Activated T-cell treated with anti-CD3 and anti-CD28 coated beads for 48 hours (primary cell): ENCODE data around the gene PPP2R5B.

Experiments
- DNase-seq: peaks from one replicate; pipeline ENCODE4 v3.0.0-alpha.2; 2020; ENCODE audit warnings: low read depth

Gene PPP2R5B

DNA sequence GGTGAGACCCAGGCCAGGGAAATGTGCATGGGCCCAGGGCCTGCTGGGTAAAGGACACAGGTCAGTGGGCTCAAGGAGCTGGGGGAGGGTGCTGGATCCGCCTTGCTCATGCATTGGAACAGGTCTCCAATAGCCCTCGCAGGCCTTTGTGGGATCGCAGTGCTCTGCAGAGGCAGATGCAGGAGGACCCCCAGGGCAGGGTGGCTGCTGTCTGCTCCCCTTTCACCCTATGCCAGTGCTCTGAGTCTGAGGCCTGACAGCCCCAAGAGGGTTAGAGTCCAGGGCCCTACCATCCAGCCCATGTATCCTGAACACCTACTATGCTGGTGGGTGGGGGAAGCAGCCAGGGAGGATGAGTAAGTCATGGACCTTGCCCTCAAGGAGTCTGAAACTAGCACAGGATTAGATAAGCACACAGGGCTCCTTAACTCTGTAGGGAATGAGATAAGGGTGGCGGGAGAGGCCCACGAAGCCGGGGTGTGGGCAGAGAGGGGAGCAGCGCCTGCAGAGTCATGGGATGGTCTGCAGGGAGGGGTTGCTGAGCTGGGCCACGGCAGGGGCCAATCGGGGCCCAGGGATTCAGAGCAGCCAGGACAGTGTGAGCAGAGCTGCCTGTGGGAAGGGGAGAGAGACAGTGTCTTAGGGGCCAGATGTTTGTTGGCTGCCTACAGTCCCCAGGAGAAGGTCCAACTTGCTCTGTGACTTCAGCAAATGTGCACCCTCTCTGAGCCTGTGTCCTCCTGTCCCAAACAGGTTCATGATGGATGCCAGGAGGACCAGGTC lies 35.6 kb upstream of the PPP2R5B start:
- DNase-seq, result no peak

DNA sequence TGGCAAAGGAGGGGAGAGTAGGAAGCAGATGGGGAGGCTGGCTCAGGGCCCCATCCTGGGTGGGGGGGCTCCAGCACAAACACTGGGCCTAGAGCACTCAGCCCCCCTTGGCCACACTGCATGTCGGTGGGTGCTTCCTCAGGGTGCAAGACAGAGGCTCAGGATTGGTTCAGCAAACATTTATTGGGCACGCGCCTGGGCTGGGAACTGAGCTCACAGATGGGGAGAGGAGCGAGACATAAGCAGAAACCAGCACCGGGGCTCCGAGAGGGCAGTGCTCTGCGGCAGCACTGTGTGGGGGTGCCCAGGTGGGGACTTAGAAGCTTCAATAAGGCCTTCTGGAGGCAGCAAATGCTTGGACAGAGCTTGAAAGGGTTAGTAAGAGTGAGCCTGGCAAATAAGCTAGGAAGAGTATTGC lies 34.0 kb upstream of the PPP2R5B start:
- no peak for DNase-seq

DNA sequence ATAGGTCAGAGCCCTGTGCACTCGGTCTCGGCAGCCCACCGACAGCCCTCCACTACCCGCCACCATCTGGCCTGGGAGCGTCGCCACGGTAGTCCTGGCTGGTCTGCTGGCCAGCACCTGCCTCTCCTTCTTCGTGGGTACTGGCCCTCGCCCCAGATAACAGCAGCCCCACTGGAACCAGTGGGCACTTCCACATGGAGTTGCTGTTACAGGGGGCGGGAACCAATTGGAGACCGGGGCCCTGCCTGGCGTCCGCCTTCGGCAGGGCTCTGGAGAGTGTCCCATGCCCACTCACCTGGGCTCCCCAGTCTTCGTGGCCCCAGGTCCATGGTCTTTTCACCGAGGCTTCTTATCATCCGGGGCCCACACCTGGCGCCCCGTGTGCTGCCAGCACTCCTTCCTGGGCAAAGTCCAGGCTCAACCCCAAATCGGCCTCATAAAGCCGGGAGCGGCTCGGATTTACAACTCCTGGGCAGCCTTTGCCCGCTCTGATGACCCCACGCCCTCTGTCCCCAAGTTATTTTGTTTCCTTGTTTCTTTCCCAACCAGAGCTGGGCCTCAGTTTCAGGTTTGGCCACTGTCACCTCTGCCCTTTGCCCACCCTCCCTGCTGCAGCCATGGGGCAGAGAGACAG lies 33.2 kb upstream of the PPP2R5B start:
- DNase-seq, result no peak

DNA sequence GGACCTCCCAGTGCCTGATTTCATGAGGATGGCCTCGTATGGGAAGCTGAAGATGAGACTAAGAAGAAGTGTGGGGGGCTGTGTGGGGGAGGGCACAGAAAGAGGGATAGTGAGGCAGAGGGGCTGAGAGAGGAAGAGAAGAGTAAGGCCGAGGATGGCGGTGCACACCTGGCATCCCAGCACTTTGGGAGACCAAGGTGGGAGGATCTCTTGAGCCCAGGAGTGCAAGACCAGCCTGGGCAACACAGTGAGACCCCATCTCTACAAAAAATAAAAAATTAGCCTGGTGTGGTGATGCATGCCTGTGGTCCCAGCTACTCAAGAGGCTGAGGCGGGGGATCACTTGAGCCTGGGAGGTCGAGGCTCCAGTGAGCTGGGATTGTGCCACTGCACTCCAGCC lies 32.6 kb upstream of the PPP2R5B start:
- DNase-seq, result no peak

DNA sequence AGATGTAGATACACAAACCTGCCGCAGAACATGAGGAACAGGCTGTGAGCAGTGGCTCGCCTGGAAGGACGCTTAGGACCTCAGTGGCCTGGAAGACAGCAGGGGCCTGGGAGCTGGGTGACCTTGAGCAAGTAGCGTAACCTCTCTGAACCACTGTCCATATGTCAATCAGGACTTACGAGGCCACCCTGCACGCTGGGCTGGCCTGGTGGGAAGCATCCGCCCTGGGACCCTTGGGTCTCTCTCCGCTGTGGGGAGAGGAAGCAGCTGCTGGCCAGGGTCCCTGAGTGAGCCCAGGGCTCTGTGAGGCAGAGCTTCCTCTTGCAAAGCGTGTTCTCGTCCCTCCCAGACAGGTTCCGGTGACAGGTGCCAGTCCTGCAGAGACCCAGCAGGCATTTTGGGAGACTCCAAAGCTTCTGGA lies 32.1 kb upstream of the PPP2R5B start:
- DNase-seq, result no peak

DNA sequence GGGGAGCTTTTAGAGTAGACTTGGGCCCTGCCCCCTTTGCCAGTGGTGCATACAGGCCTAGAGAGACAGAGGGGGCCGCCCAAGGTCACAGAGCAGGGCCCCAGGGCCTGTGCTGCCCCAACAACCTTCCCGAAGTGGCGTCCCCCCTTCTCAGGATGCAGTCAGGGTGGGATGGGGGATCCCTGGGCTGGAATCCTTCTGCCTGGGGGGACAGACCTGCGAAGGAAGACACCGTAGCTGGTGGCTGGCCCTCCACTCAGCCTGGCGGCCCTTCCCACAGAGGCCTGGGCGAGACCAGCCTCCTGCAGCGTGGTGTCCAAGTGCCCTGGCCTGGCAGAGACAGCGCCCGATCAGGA lies 31.7 kb upstream of the PPP2R5B start:
- no peak for DNase-seq

DNA sequence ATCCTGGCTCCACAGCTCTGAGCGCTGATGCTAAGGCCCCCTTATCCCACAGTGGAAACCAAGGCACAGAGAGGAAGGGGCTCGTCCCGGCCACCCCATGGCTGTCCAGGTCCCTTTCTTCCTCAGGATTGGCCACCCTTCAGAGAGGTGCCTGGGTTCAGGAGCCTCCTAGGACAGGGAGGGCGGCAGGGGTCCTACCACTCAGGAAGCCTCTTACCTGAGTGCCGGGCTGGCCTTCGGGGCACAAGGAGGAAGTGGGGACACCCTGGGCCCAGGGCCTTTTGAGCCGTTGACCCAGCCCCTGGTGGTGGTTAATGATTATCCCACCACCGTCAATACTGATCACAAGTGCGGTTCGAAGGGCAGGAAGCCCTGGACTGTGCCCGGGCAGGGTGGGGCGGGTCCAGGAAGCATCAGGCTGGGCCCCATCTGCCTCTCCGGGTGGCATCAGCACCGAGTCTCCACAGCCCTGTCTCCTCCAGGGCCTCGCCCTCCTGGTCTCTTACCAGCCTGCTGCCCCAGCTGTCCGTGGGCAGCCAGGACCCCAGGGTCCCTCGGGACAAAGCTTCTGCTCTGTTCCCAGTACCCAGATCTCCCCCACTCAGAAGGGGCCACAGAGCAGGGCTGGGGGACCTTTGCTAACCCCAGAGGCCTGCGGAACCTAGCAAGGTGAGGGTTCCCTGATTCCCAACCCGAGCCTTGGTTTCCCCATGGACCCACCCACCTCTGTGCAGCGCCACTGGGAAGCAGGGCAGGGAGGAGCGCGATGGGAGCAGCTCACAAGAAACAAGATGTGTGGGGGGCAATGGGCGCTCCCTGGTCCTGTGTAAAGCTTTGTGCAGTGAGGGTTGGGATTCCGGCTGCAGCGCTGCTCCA lies 31.1 kb upstream of the PPP2R5B start:
- no peak for DNase-seq

DNA sequence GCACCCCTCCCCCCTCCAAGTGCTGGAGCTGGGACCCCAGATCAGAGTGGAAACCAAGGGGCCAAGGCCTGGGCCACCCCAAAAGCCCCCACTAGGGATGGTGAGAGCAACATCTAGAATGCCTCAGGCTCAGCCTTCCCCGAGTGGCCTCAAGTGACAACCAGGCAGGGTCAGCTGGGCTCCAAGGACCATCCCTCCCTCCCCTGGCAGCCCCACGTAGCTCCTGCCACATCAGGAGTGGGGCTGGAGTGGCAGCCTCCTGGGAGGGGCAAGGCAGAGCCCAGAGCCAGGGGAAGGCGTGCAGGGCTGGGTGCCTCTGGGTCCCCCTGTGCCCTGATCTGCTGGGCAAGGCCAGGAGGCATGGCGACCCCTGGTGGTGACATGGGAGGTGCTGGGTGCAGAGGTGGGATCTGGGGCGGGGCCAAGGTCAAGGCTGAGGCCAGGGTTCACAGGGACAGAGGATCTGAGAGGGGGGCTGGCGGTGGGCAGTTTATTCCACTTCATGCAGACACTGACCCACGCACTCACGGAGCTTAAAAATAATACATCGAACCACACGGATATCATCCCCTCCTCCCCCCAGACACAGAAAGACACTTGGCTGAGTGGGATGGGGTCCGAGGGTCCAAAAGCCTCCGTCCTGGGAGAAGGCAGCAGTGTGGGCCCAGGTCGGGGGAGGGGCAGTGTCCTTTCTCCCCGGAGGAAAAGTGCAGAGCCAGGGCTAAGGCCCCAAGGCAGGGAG lies 30.2 kb upstream of the PPP2R5B start:
- DNase-seq, result peak; percentile 87

DNA sequence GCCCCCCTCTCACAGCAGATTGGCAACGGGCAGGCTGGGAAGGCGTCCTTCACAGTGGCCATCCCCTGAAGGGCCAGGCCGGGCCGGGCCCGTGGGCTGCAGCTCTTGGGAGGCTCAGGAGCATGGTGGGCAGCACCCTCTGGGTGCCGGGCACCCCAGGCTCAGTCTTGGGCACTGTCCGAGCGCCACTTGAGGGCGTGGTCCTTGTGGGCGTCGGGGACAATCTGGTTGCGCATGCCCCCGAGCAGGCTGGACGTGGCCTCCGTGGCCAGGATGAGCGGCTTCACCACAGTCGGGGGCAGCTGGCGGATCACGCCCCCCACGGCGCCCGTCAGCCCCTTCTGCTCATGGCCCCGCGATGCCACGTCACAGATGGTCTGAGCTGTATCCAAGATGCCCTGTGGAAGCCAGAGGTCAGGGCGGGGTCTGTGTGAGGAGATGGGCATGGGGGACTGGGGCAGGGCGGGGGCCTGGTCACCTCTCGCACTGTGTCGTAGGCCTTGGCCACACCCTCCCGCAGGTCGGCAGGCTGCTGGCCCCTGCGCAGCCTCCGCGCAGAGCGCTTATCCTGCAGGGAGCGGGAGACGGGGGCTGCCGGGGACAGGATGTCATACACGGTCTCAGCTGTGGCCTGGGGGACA lies 29.6 kb upstream of the PPP2R5B start:
- DNase-seq, result no peak

DNA sequence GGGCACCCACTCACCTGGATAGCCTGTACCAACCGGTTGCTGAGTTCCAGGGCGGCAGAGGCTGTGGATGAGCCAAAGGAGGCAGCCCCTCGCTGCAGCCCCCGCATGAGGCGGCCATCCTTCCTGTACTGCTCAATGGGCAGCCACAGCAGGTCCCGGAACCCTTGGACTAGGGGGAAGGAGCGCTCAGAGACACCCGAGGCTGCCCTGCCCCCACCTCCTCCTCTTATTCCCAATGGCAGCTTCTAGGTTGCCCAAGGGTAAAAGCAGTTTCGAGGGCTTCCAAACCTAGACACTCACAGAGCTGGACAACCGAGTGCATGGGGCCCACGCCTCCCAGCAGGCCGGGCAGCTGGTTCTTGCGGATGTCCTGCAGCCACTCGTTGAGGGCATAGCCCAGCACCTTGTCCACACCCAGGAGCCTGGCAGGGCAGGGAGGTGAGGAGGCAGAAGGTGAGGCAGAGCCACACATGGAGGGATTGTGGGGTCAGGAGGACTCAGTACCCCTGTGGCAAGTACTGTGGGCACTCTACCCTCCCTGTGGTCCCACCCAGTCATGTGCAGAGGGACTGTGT lies 28.0 kb upstream of the PPP2R5B start:
- DNase-seq, result no peak

DNA sequence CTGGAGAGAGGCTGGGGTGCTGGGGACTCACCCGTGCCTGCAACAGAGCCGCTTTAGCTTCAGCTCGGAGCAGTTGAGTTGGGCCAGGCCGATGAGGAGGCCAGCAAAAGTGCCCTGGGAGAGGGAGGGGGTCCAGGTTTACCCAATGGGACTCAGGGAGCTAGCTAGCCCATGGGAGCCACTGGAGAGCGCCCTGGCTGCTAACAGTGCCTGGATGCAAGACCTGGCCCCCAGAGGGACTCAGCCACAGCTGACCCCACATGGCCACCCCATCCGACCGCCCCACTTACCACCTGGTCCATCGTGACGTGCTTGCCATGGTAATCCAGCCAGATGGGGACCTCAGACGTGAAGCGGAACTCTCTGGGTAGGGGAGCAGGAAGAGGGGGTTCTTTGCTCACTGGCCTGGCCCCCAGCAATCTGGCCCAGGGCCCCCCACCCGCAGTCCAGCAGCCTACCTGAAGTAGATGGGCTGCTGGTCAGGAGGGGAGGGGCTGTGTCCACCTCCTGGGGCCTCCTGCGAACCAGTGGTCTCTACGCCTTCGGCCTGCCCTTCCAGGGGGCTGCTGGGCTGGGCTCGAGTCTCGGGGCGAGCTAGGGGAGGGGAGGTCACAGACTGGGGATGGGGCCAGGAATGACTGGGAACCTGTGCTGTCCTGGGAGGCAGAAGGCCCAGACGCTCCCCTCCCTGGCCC lies 27.0 kb upstream of the PPP2R5B start:
- no peak for DNase-seq

DNA sequence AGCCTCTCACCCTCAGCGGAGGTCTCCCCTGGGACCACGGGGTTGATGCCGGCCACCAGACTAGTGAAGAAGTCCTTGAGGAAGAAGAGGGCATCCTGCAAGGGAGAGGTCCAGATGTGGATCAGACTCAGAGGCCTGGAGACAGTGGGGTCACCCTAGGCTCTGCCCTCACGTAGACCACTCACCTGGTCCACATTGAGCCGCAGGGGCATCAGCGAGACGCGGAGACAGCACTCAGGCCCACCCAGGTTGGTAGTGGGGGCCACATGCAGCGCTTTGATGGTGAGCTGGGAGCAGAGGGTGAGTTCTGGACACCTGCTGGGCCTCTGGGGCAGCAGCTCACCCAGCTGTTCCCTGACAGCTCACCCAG lies 26.4 kb upstream of the PPP2R5B start:
- no peak for DNase-seq

DNA sequence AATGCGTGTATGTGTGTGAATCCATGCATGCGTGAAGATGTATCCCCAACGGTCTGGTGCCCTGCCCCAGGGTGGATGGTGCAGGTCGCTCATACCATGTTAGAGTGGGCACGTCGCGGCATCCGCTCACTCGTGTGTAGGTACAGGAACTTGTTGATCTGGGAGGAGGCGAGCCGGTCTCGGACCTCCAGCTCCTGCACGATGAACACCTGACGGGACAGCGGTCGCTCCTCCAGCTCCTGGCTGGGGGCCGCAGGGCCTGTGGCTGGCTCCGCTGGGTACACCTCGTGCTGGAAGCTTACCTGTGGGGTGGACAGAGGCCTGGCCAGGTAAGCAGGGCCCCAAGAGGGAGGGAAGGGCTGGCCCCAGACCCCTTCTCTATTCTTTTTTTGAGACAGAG lies 25.9 kb upstream of the PPP2R5B start:
- no peak for DNase-seq

DNA sequence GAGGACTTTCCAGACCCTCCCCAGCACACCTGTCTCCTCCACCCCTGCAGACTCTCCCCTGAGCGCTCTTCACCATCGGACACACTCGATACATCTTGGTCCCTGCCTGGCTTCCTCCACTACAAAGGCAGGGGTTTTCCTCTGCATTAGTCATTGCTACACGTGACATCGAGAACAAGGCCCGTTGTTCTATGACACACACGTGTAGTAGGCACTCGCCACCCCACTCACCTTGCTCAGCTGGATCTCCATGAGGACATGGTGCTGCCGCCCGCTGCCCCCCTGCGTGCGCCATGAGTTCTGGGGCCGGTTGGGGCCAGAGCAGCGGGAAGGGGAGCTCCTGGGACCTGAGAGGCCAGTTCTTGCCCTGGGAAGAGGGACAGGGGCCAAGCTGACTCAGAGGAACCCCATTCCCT lies 24.2 kb upstream of the PPP2R5B start:
- DNase-seq, result no peak

DNA sequence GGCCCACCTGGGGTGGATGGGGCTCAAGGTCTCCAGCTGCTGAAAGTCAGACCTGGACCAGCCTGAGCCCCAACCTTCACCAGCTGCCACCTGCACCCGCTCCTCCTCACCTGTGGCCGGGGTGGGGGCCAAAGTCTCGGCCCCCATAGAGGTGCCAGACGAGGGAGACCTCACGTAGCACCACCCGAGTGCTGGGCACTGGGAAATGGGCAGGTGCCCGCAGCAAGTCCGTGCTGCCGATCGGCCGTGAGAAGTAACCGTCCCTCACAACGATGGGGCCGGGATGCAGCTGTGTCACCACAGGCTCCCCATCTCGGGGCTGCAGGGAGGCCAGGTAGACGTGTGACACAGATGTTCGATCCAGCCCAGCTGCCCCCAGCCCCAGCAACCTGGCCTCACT lies 23.7 kb upstream of the PPP2R5B start:
- no peak for DNase-seq

DNA sequence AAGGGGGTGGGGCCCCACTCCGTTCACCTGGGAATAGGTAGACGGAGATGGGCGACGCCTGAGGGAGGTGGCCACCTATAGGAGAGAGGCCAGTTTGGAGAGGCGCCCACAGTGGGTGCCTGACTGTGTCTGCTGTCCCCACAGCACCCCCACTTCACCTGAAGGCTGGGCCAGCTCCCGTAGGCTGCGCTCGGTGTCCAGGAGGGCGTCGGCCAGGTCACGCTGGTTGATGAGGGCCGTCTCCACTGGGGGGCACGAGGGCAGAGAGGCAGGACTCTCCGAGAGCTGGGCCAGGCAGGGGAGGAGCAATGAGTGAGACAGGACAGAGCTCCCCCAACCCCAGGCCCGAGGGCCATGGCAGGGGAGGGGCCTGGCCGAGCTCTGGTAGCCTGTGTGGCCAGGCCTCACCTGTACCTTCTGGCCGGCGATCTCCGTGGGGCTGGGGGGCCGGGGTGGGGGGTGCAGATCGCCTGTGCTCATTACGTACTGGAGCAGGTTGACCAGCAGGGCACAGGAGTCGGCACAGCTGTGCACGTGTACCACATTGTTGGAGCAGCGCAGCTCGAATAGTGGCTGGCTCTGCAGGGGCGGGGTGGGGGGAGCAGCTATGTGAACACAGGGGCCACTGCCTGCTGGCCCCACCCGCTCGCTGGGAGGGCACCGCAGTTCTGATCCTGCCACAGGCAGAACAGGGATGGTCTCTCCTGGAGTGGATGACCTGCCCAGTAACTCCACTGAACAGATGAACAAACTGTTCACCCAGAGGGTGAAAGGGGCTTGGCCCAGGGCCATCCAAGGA lies 22.2 kb upstream of the PPP2R5B start:
- no peak for DNase-seq

DNA sequence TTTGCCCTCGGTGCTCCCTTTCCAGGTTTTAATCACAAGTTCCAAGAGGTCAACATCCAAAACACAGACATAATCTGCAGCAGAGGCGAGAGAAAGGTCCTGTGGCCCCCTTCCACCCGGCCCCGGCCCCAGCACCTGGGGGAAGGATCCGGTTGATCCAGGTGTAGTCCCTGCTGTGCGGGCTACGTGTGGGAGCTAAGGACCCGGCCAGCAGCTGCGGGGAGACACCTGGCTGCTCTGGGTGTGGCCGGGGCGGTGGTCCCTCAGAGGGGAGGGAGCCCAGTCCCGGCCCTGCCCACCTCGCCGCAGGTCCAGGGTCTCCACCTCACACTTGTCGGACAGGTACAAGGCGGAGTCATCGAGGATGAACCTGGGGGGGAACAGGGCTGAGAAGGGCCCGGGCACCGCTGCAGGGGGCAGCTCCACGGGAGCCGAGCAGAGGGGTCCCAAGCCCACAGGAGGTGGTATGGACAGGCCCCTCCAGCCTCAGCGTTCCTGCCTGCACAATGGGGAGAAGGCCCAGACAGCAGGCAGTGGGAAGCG lies 21.1 kb upstream of the PPP2R5B start:
- no peak for DNase-seq

DNA sequence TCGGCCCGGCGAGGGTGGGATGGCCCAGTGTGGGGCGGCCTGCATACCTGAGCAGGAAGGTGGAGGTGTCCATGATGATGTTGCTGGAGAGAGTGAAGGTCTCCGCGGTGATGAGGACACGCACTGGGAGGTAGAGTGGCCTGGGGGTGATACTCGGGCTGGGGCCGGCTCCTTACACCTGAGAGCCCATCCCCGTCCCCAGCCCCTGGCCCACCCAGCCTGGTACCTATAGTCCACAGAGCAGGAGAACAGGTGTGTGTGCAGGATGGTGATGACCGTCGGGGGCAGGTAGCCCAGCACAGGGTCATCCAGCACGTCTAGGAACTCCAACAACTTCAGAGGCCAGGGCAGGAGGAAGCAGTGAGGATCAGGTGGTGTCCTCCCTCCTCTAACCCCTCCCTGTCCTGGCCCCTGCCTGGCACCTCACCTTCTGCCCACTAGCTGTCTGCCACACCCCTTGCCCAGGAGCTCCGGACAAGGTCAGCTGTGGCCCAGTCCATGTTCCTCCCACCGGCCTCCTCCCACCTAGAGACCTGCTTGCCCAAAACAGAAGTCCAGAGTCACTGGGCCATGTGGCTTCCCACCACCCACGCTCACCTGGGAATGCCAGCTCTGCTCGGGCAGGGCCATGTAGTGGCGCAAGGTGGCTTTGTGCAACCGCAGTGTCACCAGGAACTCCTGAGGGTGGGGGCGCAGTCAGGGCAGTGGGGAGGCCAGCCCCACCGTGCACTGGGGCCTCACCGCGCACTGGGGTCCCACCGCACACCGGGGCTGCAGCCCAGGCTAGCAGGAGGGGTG lies 18.8 kb upstream of the PPP2R5B start:
- DNase-seq, result no peak

DNA sequence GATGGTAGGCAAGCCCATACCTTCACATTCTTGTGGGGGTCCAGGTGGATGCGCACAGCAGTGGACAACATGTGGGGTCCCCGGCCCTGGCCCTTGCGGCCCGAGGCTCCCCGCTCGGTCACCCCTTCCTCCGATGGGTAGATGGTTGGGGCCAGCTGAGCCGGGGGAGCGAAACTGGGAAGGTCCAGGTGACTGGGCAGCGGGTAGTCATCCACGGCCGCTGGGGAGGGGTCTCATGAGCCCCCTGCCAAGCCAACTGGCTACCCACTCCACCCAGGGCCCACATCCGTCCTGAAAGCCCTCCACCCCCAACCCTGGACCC lies 18.2 kb upstream of the PPP2R5B start:
- no peak for DNase-seq
